Measurements from ENCODE around the gene SLC16A6. TPM values are rescaled to one million over a fixed set of nuclear protein-coding genes. Genes with fewer than 3 reads are reported as not detected.

SLC16A6 gene
- total and polyA plus RNA-seq, 7 experiments from 2014 or later: 0.74 to 12.5 (median 5.8) TPM

GRCh38 chr17:68307443-68307842, 16.5 kb upstream of the SLC16A6 start:
- no peaks in the 10 kb centered on the region for H3K9me3 ChIP-seq (ENCODE audit: control insufficient read depth in 2 of 3, low read length in 3 of 3)
- H3K4me3 Mint-ChIP-seq: peak overlapping the region in 4 of 10 donors; percentile 5 to 30 (median 17)
- no peak overlapping the region for H3K4me3 ChIP-seq (ENCODE audit: low read length)
- peak overlapping the region in 4 of 9 donors; percentile 32 to 48 (median 47) for H3K27ac Mint-ChIP-seq
- no peak overlapping the region for H3K27ac ChIP-seq (ENCODE audit: low read depth, low read length)
- H3K9me3 Mint-ChIP-seq: peaks cover 0 to 2% (median 0%) of the 10 kb centered on the region in 11 donors
- intact Hi-C loops (cut with micrococcal nuclease): no loop called here
- H3K36me3 Mint-ChIP-seq: peaks cover under 1 to 22% (median 15%) of the 10 kb centered on the region in 5 donors
- H3K27me3 ChIP-seq (ENCODE audit: control insufficient read depth in 2 of 2, insufficient read depth in 2 of 2, low read length in 2 of 2): no peaks in the 10 kb centered on the region
- ChIA-PET CTCF (interaction anchor here (0.6 kb wide), 1 partner anchor 37 kb away, joined by 3 read pairs; no protein-coding TSS in a partner anchor), POLR2A (interaction anchor here (0.9 to 1.8 kb wide), 3 partner anchors 10 to 121 kb away, joined by 3 to 6 read pairs (median 5); partner anchors contain the start of gene ARSG)
- peaks cover 0 to under 1% (median 0%) of the 10 kb centered on the region in 5 donors for H3K27me3 Mint-ChIP-seq
- H3K4me1 Mint-ChIP-seq: peaks cover 28 to 52% (median 40%) of the 10 kb centered on the region in 7 donors
- DNase-seq (no peak), ATAC-seq (no peak)
- peaks cover 17 to 18% of the 10 kb centered on the region in 2 donors for H3K4me1 ChIP-seq (ENCODE audit: control insufficient read depth in 2 of 2, insufficient read depth in 2 of 2, low read length in 2 of 2)
- H3K36me3 ChIP-seq (ENCODE audit: control insufficient read depth in 2 of 3, insufficient read depth in 3 of 3, low read length in 3 of 3): no peaks in the 10 kb centered on the region

DNA sequence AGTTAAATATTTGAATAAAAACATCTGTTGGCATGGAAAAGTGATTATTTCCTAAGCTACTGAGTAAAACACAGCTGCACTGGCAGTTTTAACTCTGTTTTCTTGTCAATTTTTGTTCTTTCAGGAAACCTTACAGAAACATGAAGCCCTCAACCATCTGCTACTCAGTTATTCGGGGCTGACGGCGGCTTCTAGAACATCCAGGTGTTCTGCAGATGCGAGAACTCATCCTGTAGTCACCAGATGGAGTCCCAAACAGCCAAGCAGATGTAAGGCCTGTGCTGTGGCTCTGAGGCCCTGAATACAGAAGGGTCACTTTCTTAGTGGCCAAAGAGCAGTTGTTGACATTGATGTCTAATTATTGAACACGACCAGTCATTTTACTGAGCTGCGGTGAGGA, 15.9 kb upstream of the SLC16A6 start:
- intact Hi-C loops (cut with micrococcal nuclease): no loop called here
- Mint-ChIP-seq H3K27me3 (peaks cover 0 to 2% (median 0%) of the 10 kb centered on the region in 5 donors), H3K9me3 (peaks cover 0 to 2% (median 0%) of the 10 kb centered on the region in 11 donors), H3K4me3 (peak overlapping the region in 2 of 10 donors; percentile 13 to 21), H3K36me3 (peaks cover 3 to 22% (median 15%) of the 10 kb centered on the region in 5 donors), H3K4me1 (peaks cover 28 to 55% (median 43%) of the 10 kb centered on the region in 7 donors), H3K27ac (peak overlapping the region in 2 of 9 donors; percentile 32 to 48)
- no peak for ATAC-seq
- Histone ChIP-seq H3K9me3 (ENCODE audit: control insufficient read depth in 2 of 3, low read length in 3 of 3) (no peaks in the 10 kb centered on the region), H3K27me3 (ENCODE audit: control insufficient read depth in 2 of 2, insufficient read depth in 2 of 2, low read length in 2 of 2) (no peaks in the 10 kb centered on the region), H3K36me3 (ENCODE audit: control insufficient read depth in 2 of 3, insufficient read depth in 3 of 3, low read length in 3 of 3) (no peaks in the 10 kb centered on the region), H3K4me3 (ENCODE audit: low read length) (no peak overlapping the region), H3K4me1 (ENCODE audit: control insufficient read depth in 2 of 2, insufficient read depth in 2 of 2, low read length in 2 of 2) (peaks cover 16 to 18% of the 10 kb centered on the region in 2 donors), H3K27ac (ENCODE audit: low read depth, low read length) (no peak overlapping the region)
- DNase-seq: no peak
- ChIA-PET POLR2A (interaction anchor here (0.7 to 1.4 kb wide), 5 partner anchors 11 to 121 kb away, joined by 3 to 6 read pairs (median 3); no protein-coding TSS in a partner anchor), CTCF (no interaction called here)

- peaks cover 4 to 9% of the 10 kb centered on the region in 2 donors for H3K4me1 ChIP-seq (ENCODE audit: control insufficient read depth in 2 of 2, insufficient read depth in 2 of 2, low read length in 2 of 2)
- POLR2A ChIA-PET: interaction anchor here (0.7 to 1.0 kb wide), 2 partner anchors 8 to 13 kb away, joined by 3 to 4 read pairs; partner anchors contain the start of gene ARSG
- Mint-ChIP-seq H3K27me3 (peaks cover 0 to 9% (median 0%) of the 10 kb centered on the region in 5 donors), H3K4me1 (peaks cover 16 to 45% (median 34%) of the 10 kb centered on the region in 7 donors), H3K4me3 (no peak overlapping the region), H3K27ac (no peak overlapping the region), H3K9me3 (peaks cover 0 to 2% (median 0%) of the 10 kb centered on the region in 11 donors), H3K36me3 (peaks cover 3 to 17% (median 9%) of the 10 kb centered on the region in 5 donors)
- ATAC-seq (no peak), DNase-seq (no peak)
- CTCF ChIA-PET: interaction anchor here (0.6 kb wide), 1 partner anchor 154 kb away, joined by 4 read pairs; no protein-coding TSS in a partner anchor
- H3K36me3 ChIP-seq (ENCODE audit: control insufficient read depth in 2 of 3, insufficient read depth in 3 of 3, low read length in 3 of 3): no peaks in the 10 kb centered on the region
- H3K4me3 ChIP-seq (ENCODE audit: low read length): no peak overlapping the region
- H3K27me3 ChIP-seq (ENCODE audit: control insufficient read depth in 2 of 2, insufficient read depth in 2 of 2, low read length in 2 of 2): no peaks in the 10 kb centered on the region
- no peaks in the 10 kb centered on the region for H3K9me3 ChIP-seq (ENCODE audit: control insufficient read depth in 2 of 3, low read length in 3 of 3)
- no peak overlapping the region for H3K27ac ChIP-seq (ENCODE audit: low read depth, low read length)
- intact Hi-C loops (cut with micrococcal nuclease): no loop called here
These were observed 14.2 kb upstream of the SLC16A6 start for GRCh38 chr17:68305142-68305541.

DNA sequence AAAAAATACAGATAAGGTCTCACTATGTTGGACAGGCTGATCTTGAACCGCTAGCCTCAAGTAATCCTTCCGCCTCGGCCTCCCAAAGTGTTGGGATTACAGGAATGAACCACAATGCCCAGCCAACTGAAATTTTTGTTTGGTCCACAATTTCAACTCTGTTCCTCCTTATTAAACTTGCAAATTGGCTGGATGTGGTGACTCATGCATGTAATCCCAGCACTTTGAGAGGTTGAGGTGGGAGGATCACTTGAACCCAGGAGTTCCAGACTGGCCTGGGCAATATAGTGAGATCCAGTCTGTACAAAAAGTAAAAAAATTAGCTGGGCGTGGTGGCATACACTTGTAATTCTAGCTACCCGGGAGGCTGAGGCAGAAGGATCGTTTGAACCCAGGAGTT, 13.8 kb upstream of the SLC16A6 start:
- ATAC-seq: no peak
- Histone ChIP-seq H3K9me3 (ENCODE audit: control insufficient read depth in 2 of 3, low read length in 3 of 3) (no peaks in the 10 kb centered on the region), H3K4me3 (ENCODE audit: low read length) (no peak overlapping the region), H3K27ac (ENCODE audit: low read depth, low read length) (no peak overlapping the region), H3K36me3 (ENCODE audit: control insufficient read depth in 2 of 3, insufficient read depth in 3 of 3, low read length in 3 of 3) (no peaks in the 10 kb centered on the region), H3K27me3 (ENCODE audit: control insufficient read depth in 2 of 2, insufficient read depth in 2 of 2, low read length in 2 of 2) (no peaks in the 10 kb centered on the region), H3K4me1 (ENCODE audit: control insufficient read depth in 2 of 2, insufficient read depth in 2 of 2, low read length in 2 of 2) (peaks cover 0 to 5% of the 10 kb centered on the region in 2 donors)
- ChIA-PET CTCF (interaction anchor here (0.6 kb wide), 1 partner anchor 154 kb away, joined by 4 read pairs; no protein-coding TSS in a partner anchor), POLR2A (interaction anchor here (0.7 to 1.0 kb wide), 2 partner anchors 8 to 13 kb away, joined by 3 to 4 read pairs; partner anchors contain the start of gene ARSG)
- no peak for DNase-seq
- Mint-ChIP-seq H3K9me3 (peaks cover 0 to 2% (median 0%) of the 10 kb centered on the region in 11 donors), H3K36me3 (peaks cover 3 to 17% (median 9%) of the 10 kb centered on the region in 5 donors), H3K4me1 (peaks cover 12 to 43% (median 33%) of the 10 kb centered on the region in 7 donors), H3K4me3 (no peak overlapping the region), H3K27me3 (peaks cover 0 to 10% (median 0%) of the 10 kb centered on the region in 5 donors), H3K27ac (no peak overlapping the region)
- intact Hi-C loops (cut with micrococcal nuclease): no loop called here

DNA sequence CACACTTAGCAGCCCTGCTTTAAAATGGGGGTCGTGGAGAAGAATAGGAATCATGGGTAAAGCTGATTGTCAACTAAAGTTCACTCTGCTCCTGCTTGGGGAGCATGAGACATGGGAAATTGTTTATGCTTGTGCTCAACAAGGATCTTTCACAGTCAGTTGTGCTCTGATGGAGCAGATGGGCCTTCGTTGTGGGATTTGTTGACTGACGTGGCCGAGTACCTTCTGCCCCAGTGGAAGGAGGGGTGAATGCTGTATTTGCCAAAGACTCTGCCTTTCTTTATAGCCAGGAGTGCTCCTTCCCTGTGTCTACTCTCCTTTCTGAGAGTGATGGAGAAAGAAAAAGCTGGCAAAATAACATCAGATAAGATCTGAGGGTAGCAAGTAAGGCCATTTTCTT, 11.7 kb upstream of the SLC16A6 start:
- POLR2A ChIA-PET: interaction anchor here (0.7 to 2.0 kb wide), 5 partner anchors 10 to 53 kb away, joined by 3 to 8 read pairs (median 3); partner anchors contain the start of genes ARSG and SLC16A6

GRCh38 chr17:68302066-68302564, 11.2 kb upstream of the SLC16A6 start:
- Mint-ChIP-seq H3K27ac (peak overlapping the region in 2 of 9 donors; percentile 66), H3K4me3 (no peak overlapping the region), H3K36me3 (peaks cover 0 to 7% (median 3%) of the 10 kb centered on the region in 5 donors), H3K27me3 (peaks cover 0 to 13% (median 0%) of the 10 kb centered on the region in 5 donors), H3K9me3 (no peaks in the 10 kb centered on the region), H3K4me1 (peaks cover 11 to 52% (median 46%) of the 10 kb centered on the region in 7 donors)
- Histone ChIP-seq H3K36me3 (ENCODE audit: control insufficient read depth in 2 of 3, insufficient read depth in 3 of 3, low read length in 3 of 3) (no peaks in the 10 kb centered on the region), H3K27ac (ENCODE audit: low read depth, low read length) (no peak overlapping the region), H3K4me1 (ENCODE audit: control insufficient read depth in 2 of 2, insufficient read depth in 2 of 2, low read length in 2 of 2) (peaks cover 16 to 21% of the 10 kb centered on the region in 2 donors), H3K4me3 (ENCODE audit: low read length) (no peak overlapping the region), H3K27me3 (ENCODE audit: control insufficient read depth in 2 of 2, insufficient read depth in 2 of 2, low read length in 2 of 2) (no peaks in the 10 kb centered on the region), H3K9me3 (ENCODE audit: control insufficient read depth in 2 of 3, low read length in 3 of 3) (no peaks in the 10 kb centered on the region)
- ATAC-seq (no peak), DNase-seq (no peak)
- POLR2A ChIA-PET: interaction anchor here (0.5 to 2.0 kb wide), 5 partner anchors 10 to 203 kb away, joined by 3 to 8 read pairs (median 4); partner anchors contain the start of genes ARSG and SLC16A6
- CTCF ChIA-PET: no interaction called here
- intact Hi-C loops (cut with micrococcal nuclease): no loop called here

More for the DNA sequence above, 11.7 kb upstream of the SLC16A6 start:
- no peaks in the 10 kb centered on the region for H3K9me3 Mint-ChIP-seq
- Histone ChIP-seq H3K27ac (ENCODE audit: low read depth, low read length) (no peak overlapping the region), H3K36me3 (ENCODE audit: control insufficient read depth in 2 of 3, insufficient read depth in 3 of 3, low read length in 3 of 3) (no peaks in the 10 kb centered on the region), H3K27me3 (ENCODE audit: control insufficient read depth in 2 of 2, insufficient read depth in 2 of 2, low read length in 2 of 2) (no peaks in the 10 kb centered on the region), H3K9me3 (ENCODE audit: control insufficient read depth in 2 of 3, low read length in 3 of 3) (no peaks in the 10 kb centered on the region), H3K4me3 (ENCODE audit: low read length) (no peak overlapping the region), H3K4me1 (ENCODE audit: control insufficient read depth in 2 of 2, insufficient read depth in 2 of 2, low read length in 2 of 2) (peaks cover 12 to 17% of the 10 kb centered on the region in 2 donors)
- peaks cover 13 to 52% (median 46%) of the 10 kb centered on the region in 7 donors for H3K4me1 Mint-ChIP-seq
- no peak for ATAC-seq
- peaks cover 0 to 13% (median 0%) of the 10 kb centered on the region in 5 donors for H3K27me3 Mint-ChIP-seq
- intact Hi-C loops (cut with micrococcal nuclease): no loop called here
- H3K36me3 Mint-ChIP-seq: peaks cover 1 to 11% (median 5%) of the 10 kb centered on the region in 5 donors
- H3K4me3 Mint-ChIP-seq: no peak overlapping the region
- CTCF ChIA-PET: no interaction called here
- peak overlapping the region in 1 of 9 donors; percentile 66 for H3K27ac Mint-ChIP-seq
- DNase-seq: no peak
